ENCODE results near the gene ZNF689.
A peak's percentile ranks its signal among the peaks of the same experiment; 100 is the strongest.

ZNF689 gene

DNA sequence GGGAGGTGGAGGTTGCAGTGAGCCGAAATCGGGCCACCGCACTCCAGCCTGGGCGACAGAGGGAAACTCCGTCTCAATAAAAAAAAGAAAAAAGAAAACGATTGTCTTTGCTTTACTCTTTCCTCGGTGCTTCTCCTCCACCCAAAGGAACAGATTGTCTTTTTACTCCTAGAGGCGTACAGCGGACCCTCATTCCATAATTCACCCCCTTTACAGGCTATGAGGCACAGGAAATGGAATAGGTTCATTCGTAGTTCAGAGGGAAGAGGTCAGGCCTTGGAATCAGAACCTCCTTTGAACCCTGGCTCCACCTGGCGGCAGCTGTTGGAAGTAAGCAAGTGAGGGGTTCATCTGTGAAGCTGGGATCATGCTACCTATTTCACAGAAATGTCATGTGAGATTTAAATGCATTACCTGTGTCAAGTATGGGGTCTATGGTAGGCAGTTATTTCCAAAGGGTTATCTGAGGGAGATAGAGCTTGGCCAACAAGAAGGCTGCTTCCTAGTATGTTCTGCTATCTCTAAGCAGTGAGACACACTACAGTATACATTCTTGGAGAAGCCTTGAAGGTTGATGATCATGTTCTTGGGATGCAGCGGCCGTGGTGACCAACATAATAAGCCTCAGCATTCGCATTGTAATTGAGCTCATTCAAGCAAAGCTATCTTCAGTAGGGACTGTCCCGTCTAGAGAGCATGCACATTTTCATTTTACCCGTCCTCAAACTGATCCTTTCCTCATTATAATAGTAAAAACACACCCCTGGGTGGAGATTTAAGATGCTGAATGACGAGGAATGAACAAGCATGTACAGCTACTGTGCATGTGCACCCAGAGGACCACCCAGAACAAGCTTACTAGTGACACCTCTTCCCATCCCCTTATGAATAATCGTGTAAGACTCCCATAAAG lies 18.7 kb upstream of the ZNF689 start:
- Histone ChIP-seq H3K4me1 (ENCODE audit: low read length) (no peaks in the 10 kb centered on the region), H3K27ac (ENCODE audit: low read length) (no peak overlapping the region), H3K27me3 (replicated peaks; ENCODE audit: insufficient read depth, low read length) (no peaks in the 10 kb centered on the region), H3K79me2 (ENCODE audit: low read length) (no peaks in the 10 kb centered on the region), H3K4me3 (ENCODE audit: low read length) (peak overlapping the region; percentile 45), H3K4me2 (ENCODE audit: low read depth, low read length) (peak overlapping the region; percentile 67), H3K36me3 (replicated peaks; ENCODE audit: insufficient read depth, low read length) (no peaks in the 10 kb centered on the region), H3K9ac (ENCODE audit: low read length) (no peak overlapping the region), H2AFZ (ENCODE audit: low read length) (peak overlapping the region; percentile 69), H3F3A (ENCODE audit: insufficient read depth, low read length) (peaks cover 5% of the 10 kb centered on the region; the same call in 1 of the 2 replicates), H3K9me2 (replicated peaks; ENCODE audit: insufficient read depth, low read length) (no peaks in the 10 kb centered on the region), H3K9me3 (replicated peaks; ENCODE audit: insufficient read depth, low read length) (no peaks in the 10 kb centered on the region), H4K20me1 (ENCODE audit: insufficient read depth, low read length) (no peaks in the 10 kb centered on the region)
- DNase-seq: peak; percentile 80
- TF ChIP-seq CTCF (IDR thresholded peaks at IDR 0.05; ENCODE audit: low read length) (peak; percentile 92), EZH2phosphoT487 (IDR thresholded peaks at IDR 0.05; ENCODE audit: low read length) (no peak), EZH2 (optimal IDR thresholded peaks at IDR 0.05; ENCODE audit: low read depth, low read length) (no peak)

GRCh38 chr16:30626236-30626635 lies 16.0 kb upstream of the ZNF689 start:
- Histone ChIP-seq H3K4me3 (ENCODE audit: low read length) (no peak overlapping the region), H3K36me3 (replicated peaks; ENCODE audit: insufficient read depth, low read length) (no peaks in the 10 kb centered on the region), H4K20me1 (ENCODE audit: insufficient read depth, low read length) (no peaks in the 10 kb centered on the region), H3K4me2 (ENCODE audit: low read depth, low read length) (no peak overlapping the region), H3F3A (ENCODE audit: insufficient read depth, low read length) (no peaks in the 10 kb centered on the region), H2AFZ (ENCODE audit: low read length) (no peak overlapping the region), H3K9me2 (replicated peaks; ENCODE audit: insufficient read depth, low read length) (no peaks in the 10 kb centered on the region), H3K9me3 (replicated peaks; ENCODE audit: insufficient read depth, low read length) (no peaks in the 10 kb centered on the region), H3K27me3 (replicated peaks; ENCODE audit: insufficient read depth, low read length) (no peaks in the 10 kb centered on the region), H3K27ac (ENCODE audit: low read length) (no peak overlapping the region), H3K9ac (ENCODE audit: low read length) (no peak overlapping the region), H3K79me2 (ENCODE audit: low read length) (no peaks in the 10 kb centered on the region), H3K4me1 (ENCODE audit: low read length) (no peaks in the 10 kb centered on the region)
- no peak for TF ChIP-seq EZH2phosphoT487 (IDR thresholded peaks at IDR 0.05; ENCODE audit: low read length)
- no peak for TF ChIP-seq CTCF (IDR thresholded peaks at IDR 0.05; ENCODE audit: low read length)
- no peak for TF ChIP-seq EZH2 (optimal IDR thresholded peaks at IDR 0.05; ENCODE audit: low read depth, low read length)
- DNase-seq: no peak

DNA sequence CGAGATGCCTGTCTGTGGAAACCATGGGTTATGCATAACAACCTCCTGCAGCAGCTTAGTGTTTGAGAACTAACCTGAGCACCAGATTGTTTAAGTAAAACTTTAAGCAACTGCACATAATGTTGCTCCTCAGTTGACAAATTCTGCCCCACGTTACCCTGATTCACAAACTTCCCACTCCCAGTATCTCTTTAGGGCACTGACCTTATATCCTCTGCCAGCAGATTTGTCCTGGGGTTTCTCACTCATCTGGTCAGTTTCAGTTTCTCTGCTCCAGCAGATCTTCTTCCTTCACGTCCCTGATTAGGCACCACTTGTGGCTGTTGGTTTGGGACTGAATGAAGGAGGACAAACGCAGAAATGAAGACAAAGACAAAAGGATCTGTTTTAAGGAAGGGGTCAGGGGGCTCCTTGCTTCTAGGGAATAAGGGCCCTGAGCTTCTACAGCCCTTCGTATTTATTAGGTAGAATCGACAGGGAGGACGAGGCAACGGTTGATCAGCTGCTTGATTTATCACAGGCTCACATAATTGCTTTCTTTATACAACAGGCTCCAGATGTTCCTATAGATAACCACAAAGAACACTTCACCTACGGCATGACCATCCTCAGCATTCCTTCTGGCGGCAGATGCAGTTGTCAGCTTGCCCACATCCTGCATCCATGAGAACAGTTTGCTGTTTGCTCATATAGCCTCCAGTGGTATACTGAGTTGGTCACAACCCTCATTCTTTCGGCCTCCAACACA lies 13.5 kb upstream of the ZNF689 start:
- no peaks in the 10 kb centered on the region for H3K9me2 ChIP-seq (replicated peaks; ENCODE audit: insufficient read depth, low read length)

More for the DNA sequence above, 13.5 kb upstream of the ZNF689 start:
- H3K4me1 ChIP-seq (ENCODE audit: low read length): no peaks in the 10 kb centered on the region
- H3K9me3 ChIP-seq (replicated peaks; ENCODE audit: insufficient read depth, low read length): no peaks in the 10 kb centered on the region
- H2AFZ ChIP-seq (ENCODE audit: low read length): no peak overlapping the region
- no peaks in the 10 kb centered on the region for H3F3A ChIP-seq (ENCODE audit: insufficient read depth, low read length)
- H3K27me3 ChIP-seq (replicated peaks; ENCODE audit: insufficient read depth, low read length): no peaks in the 10 kb centered on the region
- no peak overlapping the region for H3K4me3 ChIP-seq (ENCODE audit: low read length)
- no peak overlapping the region for H3K27ac ChIP-seq (ENCODE audit: low read length)
- no peaks in the 10 kb centered on the region for H3K79me2 ChIP-seq (ENCODE audit: low read length)
- no peaks in the 10 kb centered on the region for H4K20me1 ChIP-seq (ENCODE audit: insufficient read depth, low read length)
- H3K9ac ChIP-seq (ENCODE audit: low read length): no peak overlapping the region
- DNase-seq: no peak
- H3K4me2 ChIP-seq (ENCODE audit: low read depth, low read length): no peak overlapping the region
- TF ChIP-seq EZH2phosphoT487 (IDR thresholded peaks at IDR 0.05; ENCODE audit: low read length): no peak
- TF ChIP-seq CTCF (IDR thresholded peaks at IDR 0.05; ENCODE audit: low read length): no peak
- no peak for TF ChIP-seq EZH2 (optimal IDR thresholded peaks at IDR 0.05; ENCODE audit: low read depth, low read length)
- no peaks in the 10 kb centered on the region for H3K36me3 ChIP-seq (replicated peaks; ENCODE audit: insufficient read depth, low read length)
